HUDEP-2 (cell line): Measurements from ENCODE around the gene CENPP.

Experiments used
- DNase-seq, 76 experiments: peaks; one replicate each; lab custom pipeline; 2025; ENCODE audit not compliant: unreplicated experiment in 76 of 76; lab: John Stamatoyannopoulos, UW

CENPP gene

DNA sequence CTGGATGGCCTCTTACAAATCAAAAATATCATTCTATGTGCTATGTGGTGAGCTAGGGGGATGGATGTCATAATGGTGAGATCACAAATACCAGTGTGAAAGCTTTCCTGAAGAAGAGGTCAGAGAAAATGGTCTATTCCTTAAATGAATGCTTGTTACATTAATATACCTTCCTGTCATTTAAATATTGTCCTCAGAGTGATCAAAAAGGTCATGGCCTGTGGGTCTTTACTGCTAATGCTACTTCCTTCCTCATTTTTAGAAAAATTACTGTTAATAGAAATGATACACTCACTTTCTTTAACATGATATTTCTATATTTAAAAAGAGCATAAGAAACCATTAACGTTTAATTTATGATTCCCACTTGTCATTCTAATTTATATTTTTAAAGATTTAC is 88.8 kb downstream of the CENPP start:
- DNase-seq = no peak

- no peak for DNase-seq
Measured at GRCh38 chr9:92422611-92423338, 97.0 kb downstream of the CENPP start.

DNA sequence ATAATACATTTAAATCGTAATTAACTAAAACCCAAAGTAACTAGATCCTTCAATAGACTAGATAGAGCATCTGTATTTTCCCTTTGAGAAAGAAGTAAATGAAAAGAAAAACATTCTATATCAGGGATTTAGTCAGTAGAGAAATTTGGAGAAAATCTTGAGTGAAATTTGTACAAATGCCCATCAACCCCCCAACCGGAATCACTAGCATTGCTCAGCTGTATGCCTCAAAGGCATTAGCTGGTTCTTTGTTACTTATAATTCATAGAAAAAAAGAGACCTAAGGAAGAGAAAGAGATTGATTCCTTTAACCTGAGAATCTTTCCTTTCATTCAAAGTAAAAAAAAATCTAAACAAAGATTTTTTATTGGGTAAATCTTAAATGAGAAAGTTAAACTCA is 97.9 kb downstream of the CENPP start:
- DNase-seq = no peak

DNA sequence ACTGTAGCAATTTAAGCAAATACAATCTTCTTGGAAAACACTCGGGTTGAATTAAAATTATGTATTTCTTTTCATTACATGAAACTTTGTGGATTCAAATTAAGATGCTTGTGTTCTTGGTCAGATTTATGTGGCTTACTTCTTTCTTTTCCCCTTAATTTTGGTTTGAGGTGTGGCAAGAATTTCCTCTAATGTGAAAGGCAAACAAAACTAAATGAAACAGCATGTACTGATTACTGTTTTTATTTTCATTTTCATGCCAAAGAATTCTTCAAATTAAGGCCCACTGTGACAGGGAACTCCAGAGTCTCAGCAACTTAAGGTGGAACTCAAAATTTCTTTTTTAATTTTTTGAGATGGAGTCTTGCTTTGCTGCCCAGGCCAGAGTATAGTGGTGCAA is 98.6 kb downstream of the CENPP start, which contains the start of gene OMD:
TSS of gene OMD (minus strand) at position 132 of the 400 bp plus-strand sequence. CDS start 6,913 bp downstream, outside the sequence.
- DNase-seq = no peak

GRCh38 chr9:92425474-92425873 is 99.7 kb downstream of the CENPP start:
- no peak for DNase-seq

DNA sequence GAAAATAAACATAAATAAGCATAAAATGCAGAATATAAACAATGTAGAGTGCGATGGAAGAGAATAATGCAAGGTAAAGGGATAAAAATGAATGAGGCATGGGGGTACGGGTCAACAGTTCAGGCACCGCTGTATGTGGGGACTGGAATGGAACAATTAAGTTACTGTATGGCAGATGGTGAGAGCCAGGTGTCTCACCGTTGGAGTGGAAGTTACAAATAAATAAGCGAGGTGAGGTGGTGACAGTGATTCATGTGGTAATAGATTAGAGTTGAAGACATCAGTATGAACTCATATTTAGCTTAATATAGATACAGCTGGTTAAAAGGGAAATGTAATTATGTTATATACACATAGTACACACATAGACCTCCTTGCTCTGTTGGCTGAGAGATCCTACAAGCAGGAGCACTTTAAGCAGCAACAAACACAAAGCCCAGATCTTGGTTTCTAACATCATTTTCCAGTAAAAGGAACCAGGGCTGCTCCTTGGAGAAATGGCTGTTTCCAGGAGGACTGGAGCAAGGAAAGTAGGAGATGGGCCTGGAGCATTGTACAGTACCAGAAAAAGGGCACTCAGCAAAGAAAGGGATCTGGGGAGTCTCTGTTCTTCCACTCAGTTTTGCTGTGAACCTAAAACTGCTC is 100.9 kb downstream of the CENPP start:
- no peak for DNase-seq

DNA sequence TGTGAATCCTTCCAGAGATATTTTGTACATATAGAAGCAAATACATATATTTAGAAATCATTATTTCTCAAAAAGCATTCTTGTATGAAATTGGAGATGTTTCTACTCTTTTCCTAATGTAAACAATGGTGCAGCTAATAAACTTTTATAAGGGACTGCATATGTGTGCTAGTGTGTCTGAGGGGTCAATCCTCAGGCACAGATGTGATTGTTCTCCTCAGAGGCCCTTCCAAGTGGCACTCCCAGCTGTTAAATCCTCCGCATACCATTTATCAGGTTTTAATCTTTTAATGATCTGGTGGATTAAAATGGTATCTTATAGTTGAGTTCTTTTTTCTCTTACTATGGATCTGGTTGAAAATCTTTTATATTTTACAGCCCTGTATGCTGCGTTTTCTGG is 104.1 kb downstream of the CENPP start:
- no peak for DNase-seq

DNA sequence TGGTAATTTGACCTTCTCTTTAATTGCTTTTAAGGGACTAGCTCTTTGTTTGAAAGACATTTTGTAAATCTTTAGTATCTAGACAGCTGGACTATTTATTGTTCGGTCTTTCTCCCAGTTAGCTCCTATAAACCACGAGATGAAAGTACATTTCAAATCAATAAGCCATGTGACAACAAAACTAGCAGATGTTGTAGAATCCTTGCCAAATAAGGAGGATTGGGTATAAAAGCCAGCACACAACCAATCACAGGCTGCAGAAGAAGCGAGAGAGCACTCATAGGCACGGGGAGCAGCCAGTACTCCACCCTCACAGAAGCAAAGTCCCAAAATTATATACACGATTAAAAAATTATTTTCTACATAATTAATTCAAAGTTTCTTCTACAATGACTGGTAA is 106.6 kb downstream of the CENPP start:
- no peak for DNase-seq

GRCh38 chr9:92432972-92433548 is 107.3 kb downstream of the CENPP start:
- DNase-seq = no peak

DNA sequence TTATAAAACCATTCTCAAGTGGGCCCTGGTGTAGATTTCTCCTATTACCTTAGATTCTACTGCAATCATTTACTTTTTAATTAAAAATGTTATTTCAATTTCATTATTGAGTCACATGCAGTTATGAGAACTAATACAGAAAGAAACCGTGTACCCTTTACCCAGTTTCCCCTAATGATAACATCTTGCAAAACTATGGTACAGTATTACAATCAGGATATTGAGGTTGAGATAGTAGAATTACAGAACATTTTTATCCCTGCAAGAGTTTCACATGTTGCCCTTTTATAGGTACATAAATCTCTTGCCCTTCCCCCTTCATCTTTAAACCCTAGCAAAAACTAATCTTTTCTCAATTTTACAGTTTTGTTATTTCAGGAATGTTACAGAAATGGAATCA is 109.5 kb downstream of the CENPP start:
- DNase-seq = no peak

GRCh38 chr9:92438900-92439526 is 113.3 kb downstream of the CENPP start:
- DNase-seq = no peak

- DNase-seq = no peak
Measured at GRCh38 chr9:92439921-92440750, 114.4 kb downstream of the CENPP start.

GRCh38 chr9:92440751-92441046 is 114.9 kb downstream of the CENPP start:
- DNase-seq = no peak

DNA sequence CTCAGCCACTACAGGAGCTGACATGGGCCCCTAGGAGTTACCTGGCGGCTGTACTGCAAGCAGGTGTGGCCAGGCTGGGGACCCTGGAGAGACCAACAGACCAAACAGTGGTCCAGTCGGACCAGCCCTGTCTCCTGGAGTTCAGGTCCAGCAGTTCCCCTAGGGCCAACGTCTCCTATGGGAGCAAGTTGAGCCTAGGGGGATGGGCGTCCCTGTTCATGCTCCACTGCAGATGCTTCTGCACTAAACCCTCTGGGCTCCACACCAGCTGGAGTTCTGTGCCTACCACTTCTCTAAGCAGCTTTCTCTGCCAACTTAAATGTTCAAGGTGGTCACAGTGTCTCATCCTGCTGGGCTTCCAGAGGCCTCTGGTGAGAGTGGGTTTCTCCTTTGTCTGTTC is 119.1 kb downstream of the CENPP start:
- no peak for DNase-seq

- DNase-seq = no peak
Measured at GRCh38 chr9:92446536-92446935, 120.8 kb downstream of the CENPP start.

DNA sequence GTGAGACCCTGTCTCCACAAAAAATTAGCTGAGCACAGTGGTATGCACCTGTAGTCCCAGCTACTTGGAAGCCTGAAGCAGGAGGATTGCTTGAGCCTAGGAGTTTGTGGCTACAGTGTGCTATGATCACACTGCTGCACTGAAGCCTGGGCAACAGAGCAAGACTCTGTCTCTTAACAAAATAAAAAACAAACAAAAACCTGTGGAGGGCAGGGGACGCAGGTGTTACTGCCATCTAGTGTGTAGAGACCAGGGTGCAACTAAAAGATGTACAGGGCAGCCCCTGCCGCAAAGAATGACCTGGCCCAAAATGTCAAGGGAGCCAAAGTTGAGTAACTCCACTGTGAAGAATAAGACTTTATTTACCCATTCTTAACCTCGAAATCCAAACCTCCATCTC is 129.5 kb downstream of the CENPP start:
- DNase-seq = peak in 1 of 76 experiments; percentile 8

DNA sequence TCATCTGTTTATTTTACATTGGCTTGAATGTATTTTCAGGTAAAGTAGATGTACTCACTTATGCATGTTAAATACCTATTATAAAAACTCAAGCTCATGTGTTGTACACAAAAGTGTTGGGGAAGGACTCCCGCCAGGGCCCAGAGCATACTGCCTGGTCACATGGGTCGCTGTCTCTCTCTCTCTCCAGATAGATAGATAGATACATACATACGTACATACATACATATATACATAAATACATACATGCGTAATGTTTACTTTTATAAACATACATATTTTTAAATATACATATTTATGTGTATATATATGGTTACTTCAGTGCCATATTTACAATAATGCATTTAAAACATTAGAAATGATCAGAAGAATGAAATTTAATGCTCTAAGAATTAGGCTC is 131.8 kb downstream of the CENPP start:
- DNase-seq = no peak

- DNase-seq = no peak
Measured at GRCh38 chr9:92463387-92463786, 137.6 kb downstream of the CENPP start.

DNA sequence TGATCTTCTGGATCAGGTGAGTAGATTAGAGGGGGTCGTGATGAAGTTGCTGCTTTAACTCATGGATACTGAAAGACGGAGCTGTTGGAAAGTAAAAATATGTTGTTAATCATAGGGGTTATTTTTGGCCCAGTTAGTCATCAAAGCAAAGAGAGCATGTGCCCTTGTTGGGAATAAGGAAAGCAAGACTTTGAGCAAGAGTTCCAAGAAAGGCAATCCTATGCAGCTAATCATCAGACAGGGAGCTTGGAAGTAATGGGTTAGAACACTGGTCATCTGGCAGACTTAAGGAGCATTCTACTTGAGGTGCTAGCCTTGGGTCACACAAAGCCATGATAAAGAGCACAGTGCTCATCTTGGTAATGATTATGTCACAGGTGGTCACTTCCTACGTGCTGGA is 138.2 kb downstream of the CENPP start:
- DNase-seq = no peak

- no peak for DNase-seq
Measured at GRCh38 chr9:92467041-92467440, 141.3 kb downstream of the CENPP start.

- DNase-seq = no peak
Measured at GRCh38 chr9:92467511-92467910, 141.8 kb downstream of the CENPP start.
